HG02798 (cell line): ENCODE measurements around the gene PWWP2B.

Experiments
- ATAC-seq: cut with Tn5 transposase; IDR thresholded peaks from one replicate; pipeline ENCODE4 v1.9.1; 2021; ENCODE audit warnings: mild to moderate bottlenecking; ENCODE audit not compliant: unreplicated experiment, poor library complexity

The PWWP2B gene

DNA sequence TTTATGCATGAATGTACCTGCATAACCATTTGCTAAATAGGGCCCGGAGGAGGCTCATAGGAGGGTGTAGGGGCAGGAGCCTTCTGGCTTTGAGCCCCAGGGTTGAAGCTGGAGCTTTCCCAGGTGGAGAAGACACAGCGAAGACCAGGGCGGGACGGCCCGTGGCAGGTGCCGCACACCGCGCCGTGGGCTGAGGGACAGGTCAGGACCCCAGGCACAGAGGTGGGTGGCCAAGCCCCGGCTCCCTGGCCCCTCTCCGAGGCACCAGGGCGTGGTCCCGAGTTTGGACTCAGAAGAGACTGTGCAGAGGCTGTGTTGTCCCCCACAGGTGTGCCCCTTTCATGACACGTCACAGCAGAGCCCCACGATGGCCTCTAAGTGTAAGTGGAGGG is 56.5 kb downstream of the PWWP2B start:
- ATAC-seq: no peak

DNA sequence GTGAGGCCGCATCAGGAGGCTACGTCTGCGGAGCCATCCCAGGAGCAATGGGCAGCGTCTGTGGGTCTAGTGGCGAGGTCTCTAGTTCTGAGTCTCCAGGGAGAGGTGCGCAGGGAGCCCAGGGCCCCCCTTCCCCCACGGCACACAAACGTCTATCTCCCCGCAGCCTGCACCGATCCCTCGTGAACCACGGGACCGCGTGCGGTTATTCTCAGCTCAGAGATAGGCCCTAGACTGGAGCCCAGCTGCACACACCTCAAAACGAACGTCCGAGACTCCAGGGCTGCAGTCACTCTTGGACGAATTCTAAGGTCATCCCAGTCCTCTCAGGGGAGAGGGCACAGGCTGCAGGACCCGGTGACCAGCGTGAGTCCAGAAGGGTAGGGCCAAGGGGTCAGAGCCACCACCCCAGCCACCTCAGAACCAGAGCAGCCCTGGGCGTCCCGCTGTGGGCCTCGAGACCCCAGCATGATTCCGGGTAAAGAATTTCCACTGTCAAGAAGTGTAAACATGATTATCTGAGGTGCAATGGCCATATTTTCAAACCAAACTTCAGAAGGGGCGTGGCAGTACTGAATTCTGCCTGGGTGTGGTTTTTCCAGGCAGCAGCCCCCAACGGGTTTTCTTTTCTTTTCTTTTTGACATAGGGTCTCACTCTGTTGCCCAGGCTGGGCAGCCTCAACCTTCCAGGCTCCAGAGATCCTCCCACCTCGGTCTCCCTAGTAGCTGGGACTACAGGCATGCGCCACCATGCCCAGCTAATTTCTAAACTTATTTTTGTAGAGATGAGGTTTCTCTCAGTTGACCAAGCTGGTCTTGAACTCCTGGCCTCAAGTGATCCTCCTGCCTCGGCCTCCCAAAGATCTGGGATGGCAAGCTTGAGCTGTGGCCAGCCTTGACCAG is 57.5 kb downstream of the PWWP2B start:
- ATAC-seq: no peak

GRCh38 chr10:132455441-132455971 is 58.5 kb downstream of the PWWP2B start:
- ATAC-seq: no peak

DNA sequence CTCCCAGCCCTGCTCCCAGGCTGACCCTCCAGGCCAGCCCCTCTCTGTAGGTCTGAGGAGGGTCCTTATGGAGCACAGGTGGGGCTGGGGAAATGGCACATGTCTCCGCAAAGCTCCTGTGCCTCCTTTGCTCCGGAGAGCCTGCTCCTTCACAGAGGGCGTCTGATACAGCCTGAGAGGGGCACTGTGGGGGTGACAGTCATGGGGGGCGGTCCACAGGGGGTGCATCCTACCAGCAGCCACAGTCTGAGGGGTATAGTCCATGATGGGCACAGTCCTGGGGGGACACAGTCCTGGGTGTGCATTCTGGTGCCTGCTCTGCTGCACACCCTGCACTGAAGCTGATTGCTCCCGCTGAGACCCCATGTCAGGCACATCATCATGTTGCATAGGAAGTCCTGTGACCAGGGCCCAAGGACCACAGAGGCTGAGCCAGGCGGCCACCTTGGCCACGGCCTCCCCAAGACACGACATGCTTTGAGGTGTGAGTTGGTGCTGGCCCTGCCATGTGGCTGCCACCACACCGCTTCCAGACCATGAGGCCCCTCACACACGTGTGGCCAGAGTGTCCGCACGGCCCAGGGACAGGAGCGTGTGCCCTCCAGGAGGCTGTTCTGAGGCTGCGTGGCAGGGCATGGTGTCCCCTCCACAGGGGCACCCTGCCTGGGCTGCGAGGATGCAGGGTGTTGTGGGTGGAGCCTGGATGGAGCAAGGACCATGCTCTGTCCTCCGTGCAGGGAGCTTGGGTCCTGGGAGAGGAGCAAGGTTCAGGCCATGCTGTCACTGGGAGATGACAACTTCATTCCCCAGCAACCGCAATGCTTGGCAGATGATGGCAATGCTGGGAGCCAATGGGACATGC is 59.2 kb downstream of the PWWP2B start:
- ATAC-seq: no peak

GRCh38 chr10:132456881-132457280 is 59.9 kb downstream of the PWWP2B start:
- no peak for ATAC-seq

DNA sequence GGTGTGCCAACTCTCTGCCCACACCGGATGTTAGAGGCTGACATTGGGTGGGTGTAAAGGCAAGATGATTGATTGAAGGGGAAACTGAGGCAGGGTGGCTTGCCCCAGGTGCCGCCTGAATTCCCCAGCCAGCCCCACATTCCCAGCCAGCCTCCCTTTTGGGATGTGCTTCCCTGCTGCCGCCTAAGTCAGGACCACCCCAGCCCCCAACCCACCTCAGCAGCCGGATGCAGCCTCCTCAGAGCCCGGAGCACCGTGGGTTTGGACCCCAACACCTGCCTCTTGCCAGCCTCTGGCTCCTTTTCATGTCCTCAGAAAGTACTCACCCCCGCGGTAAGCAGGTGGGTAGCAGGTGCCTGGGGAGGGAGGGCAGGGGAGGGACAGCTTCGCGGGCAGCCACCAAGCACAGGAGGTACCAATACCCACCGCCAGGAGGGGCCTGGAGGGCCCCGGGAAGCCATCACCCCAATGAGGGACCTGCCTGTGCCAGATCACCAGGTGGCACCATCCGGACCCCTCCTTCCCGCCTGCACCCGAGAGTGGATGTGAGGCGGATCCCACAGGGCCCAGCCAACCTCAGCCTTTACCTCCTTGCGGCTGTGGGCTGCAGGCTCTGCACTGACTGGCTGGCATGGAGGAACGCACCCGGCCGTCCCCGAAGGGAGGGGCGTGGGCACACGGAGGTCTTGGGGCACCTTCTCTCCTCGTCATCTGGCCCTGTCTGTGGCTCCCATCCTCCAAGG is 60.5 kb downstream of the PWWP2B start:
- ATAC-seq: no peak

DNA sequence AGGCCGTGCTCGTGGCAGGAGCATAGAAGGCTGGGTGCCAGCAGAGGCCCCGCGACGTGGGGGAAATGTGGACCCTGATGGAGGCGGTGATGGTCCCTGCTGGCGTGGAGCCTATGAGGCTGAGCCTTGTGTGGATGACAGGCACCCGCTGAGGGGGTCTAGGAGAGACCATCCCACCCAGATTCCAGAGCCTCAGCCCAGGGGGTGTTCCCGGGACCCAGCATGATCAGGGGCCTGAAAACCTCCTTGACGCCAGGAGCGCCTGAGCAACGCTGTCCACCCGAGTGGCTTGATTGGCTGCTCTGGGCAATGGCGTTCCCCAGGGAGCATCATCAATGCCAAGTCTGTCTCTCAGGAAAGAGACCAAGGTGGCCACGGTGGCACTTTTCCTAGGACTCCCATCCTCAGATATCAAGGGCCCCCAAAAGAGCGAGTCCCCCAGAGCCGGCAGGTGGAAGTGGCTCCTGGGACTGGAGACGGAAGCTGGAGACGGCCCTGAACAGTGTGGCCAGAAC is 61.1 kb downstream of the PWWP2B start:
- no peak for ATAC-seq

GRCh38 chr10:132458586-132459300 is 61.7 kb downstream of the PWWP2B start:
- ATAC-seq: peak; percentile 50

- ATAC-seq: no peak
These were observed 62.5 kb downstream of the PWWP2B start for GRCh38 chr10:132459301-132460003.

DNA sequence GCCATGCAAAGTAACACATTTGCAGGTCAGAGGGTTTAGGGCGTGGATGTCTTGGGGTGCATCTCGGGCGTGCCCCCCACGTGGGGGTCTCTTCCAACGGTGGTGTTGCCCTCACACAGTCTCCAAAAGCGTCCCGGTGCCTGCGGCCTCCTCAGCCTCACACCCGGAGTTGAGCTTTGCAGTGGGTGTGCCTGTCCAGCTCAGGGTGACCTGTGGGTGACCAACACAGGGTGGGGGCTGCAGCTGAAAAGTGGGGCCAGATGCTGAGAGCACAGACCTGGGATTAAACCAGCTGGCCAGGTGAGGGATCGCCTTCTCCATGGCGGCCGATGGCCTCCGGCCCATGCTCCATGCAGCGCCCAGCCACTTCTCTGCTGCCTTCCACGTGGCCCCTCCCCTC is 63.1 kb downstream of the PWWP2B start:
- no peak for ATAC-seq

DNA sequence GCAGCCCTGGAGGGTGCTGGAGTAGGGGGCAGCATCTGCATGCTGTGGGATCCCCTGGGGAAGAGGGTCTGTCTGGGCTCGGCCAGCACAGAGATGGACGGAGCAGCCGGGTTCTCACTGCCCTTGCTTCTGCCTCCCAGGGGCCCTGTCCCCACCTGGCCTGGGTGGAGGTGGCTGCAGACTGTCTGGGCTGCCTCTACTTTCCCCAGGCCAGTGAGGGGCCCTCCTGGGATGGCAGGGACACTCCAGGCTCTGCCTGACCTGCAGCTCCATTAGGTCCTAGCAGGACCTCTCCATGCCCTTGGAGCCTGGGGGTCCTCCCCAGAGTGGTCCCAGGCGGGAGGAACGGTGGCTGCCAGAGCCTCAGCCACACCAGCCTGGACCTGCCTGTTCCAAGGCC is 63.7 kb downstream of the PWWP2B start:
- no peak for ATAC-seq

- ATAC-seq: no peak
These were observed 64.2 kb downstream of the PWWP2B start for GRCh38 chr10:132461103-132461682.

GRCh38 chr10:132461683-132462231 is 64.8 kb downstream of the PWWP2B start:
- ATAC-seq: no peak

DNA sequence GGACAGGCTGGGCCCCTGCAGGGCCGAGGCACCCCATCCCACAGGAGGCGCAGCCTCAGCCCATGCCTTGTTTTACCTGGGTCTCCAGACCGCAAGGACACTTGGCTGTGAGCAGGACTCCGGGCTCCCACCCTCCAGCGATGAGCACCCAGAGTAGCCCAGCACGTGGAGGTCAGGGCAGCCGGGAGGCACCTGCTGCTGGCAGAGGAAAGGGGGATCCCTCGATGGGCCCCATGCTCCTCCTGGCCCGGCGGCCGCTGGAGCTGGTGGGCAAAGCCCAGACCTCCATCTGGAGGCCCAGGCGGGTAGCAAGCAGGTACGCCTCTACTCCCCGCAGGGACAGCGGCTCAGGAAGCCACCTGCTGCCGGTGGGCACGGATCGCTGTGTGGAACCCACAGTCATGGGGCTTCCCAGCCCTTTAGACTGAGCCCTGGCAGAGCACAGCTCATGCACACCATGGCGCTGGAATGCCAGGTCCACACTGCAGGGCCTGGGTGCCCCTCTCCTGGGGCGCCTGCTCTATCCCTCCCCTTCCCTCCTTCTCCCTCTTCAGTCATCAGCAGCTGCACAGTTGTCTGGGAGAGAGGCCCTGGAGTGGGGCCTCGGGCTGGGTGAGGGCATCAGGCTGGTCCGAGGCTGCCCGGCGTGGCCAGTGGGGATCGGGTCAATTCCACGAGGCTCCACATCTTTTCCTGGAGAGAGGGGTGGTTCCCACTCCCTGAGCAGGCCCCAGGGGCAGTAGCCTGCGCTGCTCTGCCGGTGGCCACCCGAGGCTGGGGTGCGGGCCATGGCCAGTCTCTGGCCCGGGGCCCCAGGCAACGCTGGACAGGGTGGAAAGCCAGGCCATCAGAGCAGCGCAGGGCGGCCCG is 65.7 kb downstream of the PWWP2B start:
- ATAC-seq: no peak

DNA sequence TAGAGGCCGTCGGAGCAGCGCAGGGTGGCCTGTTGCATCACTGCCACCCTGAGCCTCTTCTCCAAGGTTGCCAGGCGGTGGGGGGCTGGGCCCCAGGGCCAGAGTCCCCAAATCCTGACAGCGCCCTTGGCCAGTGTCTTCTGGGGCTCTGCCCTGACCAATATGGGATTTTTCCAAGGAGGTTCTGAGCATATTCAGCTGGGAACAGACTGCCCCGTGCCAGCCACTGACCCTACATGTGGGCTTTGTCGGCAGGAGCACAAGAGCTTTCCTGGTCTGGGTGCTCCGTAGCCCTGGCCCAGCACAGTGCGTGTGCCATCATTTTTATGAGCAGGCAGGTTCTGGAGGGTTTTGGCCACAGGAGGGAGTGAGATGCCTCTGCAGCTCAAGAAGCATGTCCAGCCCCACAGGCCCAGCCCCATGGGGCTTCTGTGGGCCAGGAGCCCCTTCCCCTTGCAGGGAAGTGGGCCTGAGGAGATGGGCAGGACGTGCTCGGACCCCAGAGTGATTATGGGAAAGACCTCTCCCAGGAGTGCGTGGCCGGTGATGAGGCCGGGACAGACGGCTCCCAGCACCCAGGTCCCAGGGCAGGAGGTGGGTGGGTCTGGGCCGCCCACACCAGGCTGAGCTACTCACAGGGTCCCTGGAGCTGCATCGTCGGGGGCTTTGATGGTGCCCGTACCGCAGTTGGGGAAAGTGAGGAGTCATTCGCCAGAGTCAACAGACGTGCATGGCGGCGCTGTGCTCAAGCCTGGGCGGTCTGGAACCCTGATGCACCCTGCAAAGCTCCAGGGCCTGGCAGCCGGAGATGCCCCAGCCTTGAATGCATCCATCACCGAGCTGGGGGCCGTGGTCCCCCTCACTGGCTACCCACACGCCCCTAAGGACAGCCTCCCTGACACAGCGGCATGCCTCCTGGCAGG is 66.6 kb downstream of the PWWP2B start:
- ATAC-seq: no peak
